Upper lobe of left lung (tissue), 6 donors: ENCODE measurements around the gene CLMN. TPM values are rescaled to one million over a fixed set of nuclear protein-coding genes. Genes with fewer than 3 reads are reported as not detected.

Source experiments
- ATAC-seq, 2 donors: fragments of 200-7000 bp; cut with Tn5 transposase; one replicate each; pipeline ENCODE4 v1.9.1; 2022; ENCODE audit warnings: mild to moderate bottlenecking in 2 of 2, moderate library complexity in 2 of 2; ENCODE audit not compliant: low FRiP score in 2 of 2
- DNase-seq, 2 donors: peaks; one replicate each; pipeline ENCODE4 v3.0.0-alpha.2; 2019 to 2020
- H3K27ac ChIP-seq, 4 donors: fragments of 200-600 bp; sonication (generic); one replicate each; pipeline ENCODE4 v1.5.1; 2016 to 2019
- H3K27me3 ChIP-seq, 4 donors: fragments of 200-600 bp; sonication (generic); one replicate each; pipeline ENCODE4 v1.5.1; 2017 to 2019
- H3K36me3 ChIP-seq, 4 donors: fragments of 200-600 bp; sonication (generic); one replicate each; pipeline ENCODE4 v1.5.1; 2016 to 2019
- H3K4me1 ChIP-seq, 4 donors: fragments of 200-600 bp; sonication (generic); one replicate each; pipeline ENCODE4 v1.5.1; 2018 to 2019
- H3K4me3 ChIP-seq, 4 donors: fragments of 200-600 bp; sonication (generic); one replicate each; pipeline ENCODE4 v1.5.1; 2017 to 2019; ENCODE audit warnings: mild to moderate bottlenecking in 2 of 4, moderate library complexity in 1 of 4
- H3K9me3 ChIP-seq, 4 donors: fragments of 200-600 bp; sonication (generic); one replicate each; pipeline ENCODE4 v1.5.1; 2018 to 2019
- EP300 ChIP-seq, 4 donors: sonication (generic); formaldehyde crosslinking; IDR thresholded peaks; one replicate each; pipeline ENCODE4 v1.5.1; 2017; ENCODE audit warnings: antibody characterized with exemption in 4 of 4, control low read depth in 2 of 4
- POLR2A ChIP-seq, 4 donors: fragments of 450-650 bp; IDR thresholded peaks; one replicate each; pipeline ENCODE4 v1.5.1; 2016 to 2017; ENCODE audit warnings: antibody characterized with exemption in 4 of 4, mild to moderate bottlenecking in 2 of 4
- POLR2AphosphoS5 ChIP-seq, 2 donors: sonication (generic); formaldehyde crosslinking; IDR thresholded peaks; one replicate each; pipeline ENCODE4 v1.5.1; 2017; ENCODE audit warnings: antibody characterized with exemption in 2 of 2
- WGBS, 2 donors: methylation state at CpG; one replicate each; pipeline ENCODE4 v1.1.5; 2017 to 2018; 5-methylcytosine and 5-hydroxymethylcytosine counted together
- total RNA-seq, 6 donors: library from RNA; depleted of rRNA in 4 of 6; stranded (reverse); fragments of >200 nt in 4 of 6; gene quantifications; one replicate each; pipeline versions ENCODE4 v1.1.0 to v1.2.1, GENCODE V29; 2016 to 2021
- TF ChIP-seq, protein P1 (sequence below), 6 experiments: fragments of 450-650 bp in 4 of 6; fragments of 200-600 bp in 2 of 6; sonication (generic) in 2 of 6; IDR thresholded peaks; one replicate each; pipeline ENCODE4 v1.5.1; 2016 to 2019; ENCODE audit warnings: antibody characterized with exemption in 6 of 6
- donor health status: DM: no; HTN: no; CAD: no; lungs with moderate emphysema.
- donor health status: DM: no; HTN: yes; CAD: no; lungs with severe emphysema.

CLMN gene
- total RNA-seq, 6 donors from 2014 or later: 9.7 to 35.5 (median 18.8) TPM

DNA sequence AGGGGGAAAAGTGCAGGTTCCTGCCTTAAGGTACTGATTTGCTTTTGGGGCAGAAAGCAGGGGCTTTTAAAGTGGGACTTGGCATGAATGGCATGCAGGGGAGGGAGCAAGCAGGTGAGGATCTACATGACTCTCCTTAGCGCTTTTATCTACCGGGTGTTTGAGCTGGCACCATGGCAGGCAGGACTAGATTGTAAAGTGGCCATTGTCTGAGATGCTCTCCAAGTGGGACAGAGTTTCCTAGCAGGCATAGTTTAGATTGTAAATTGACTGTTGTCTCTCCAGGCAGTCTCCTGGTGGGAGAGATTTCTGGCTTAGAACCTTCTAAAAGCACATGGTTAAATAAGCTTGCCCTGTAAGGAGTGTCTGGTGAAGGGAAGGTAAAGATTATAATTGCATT is 157.1 kb downstream of the CLMN start:
- Histone ChIP-seq H3K4me3 (no peak overlapping the region), H3K4me1 (peaks cover 5 to 12% (median 10%) of the 10 kb centered on the region in 4 donors)
- DNase-seq: no peak

GRCh38 chr14:95157327-95158189 is 162.2 kb downstream of the CLMN start, which contains the start of gene DICER1:
DICER1 (minus strand) TSS chr14:95157529; CDS start chr14:95133458, 24,071 bp downstream.
- Histone ChIP-seq H3K27ac (peak within 1 kb of the TSS; percentile 91 to 96 (median 93)), H3K36me3 (no peaks in the 10 kb centered on the region), H3K4me3 (peak within 1 kb of the TSS; percentile 66 to 88 (median 85)), H3K4me1 (peaks cover 26 to 35% (median 32%) of the 10 kb centered on the region in 4 donors), H3K27me3 (no peaks in the 10 kb centered on the region), H3K9me3 (no peaks in the 10 kb centered on the region)
- peak; percentile 93 to 99 for DNase-seq
- WGBS, 2 donors: 1% methylated on average over 15 to 18 of the region's 77 CpGs
- no peak for TF ChIP-seq EP300 (IDR thresholded peaks at IDR 0.05)
- TF ChIP-seq POLR2A (IDR thresholded peaks at IDR 0.05): peak in 2 of 4 donors; percentile 64 to 86
- TF ChIP-seq, protein P1, sequence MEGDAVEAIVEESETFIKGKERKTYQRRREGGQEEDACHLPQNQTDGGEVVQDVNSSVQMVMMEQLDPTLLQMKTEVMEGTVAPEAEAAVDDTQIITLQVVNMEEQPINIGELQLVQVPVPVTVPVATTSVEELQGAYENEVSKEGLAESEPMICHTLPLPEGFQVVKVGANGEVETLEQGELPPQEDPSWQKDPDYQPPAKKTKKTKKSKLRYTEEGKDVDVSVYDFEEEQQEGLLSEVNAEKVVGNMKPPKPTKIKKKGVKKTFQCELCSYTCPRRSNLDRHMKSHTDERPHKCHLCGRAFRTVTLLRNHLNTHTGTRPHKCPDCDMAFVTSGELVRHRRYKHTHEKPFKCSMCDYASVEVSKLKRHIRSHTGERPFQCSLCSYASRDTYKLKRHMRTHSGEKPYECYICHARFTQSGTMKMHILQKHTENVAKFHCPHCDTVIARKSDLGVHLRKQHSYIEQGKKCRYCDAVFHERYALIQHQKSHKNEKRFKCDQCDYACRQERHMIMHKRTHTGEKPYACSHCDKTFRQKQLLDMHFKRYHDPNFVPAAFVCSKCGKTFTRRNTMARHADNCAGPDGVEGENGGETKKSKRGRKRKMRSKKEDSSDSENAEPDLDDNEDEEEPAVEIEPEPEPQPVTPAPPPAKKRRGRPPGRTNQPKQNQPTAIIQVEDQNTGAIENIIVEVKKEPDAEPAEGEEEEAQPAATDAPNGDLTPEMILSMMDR (IDR thresholded peaks at IDR 0.05): no peak
- TF ChIP-seq POLR2AphosphoS5 (IDR thresholded peaks at IDR 0.05): peak; percentile 69 to 77
- ATAC-seq: peak; percentile 98 to 99

More for the DNA sequence above, 157.1 kb downstream of the CLMN start:
- TF ChIP-seq POLR2A (IDR thresholded peaks at IDR 0.05): no peak
- TF ChIP-seq POLR2AphosphoS5 (IDR thresholded peaks at IDR 0.05): no peak
- TF ChIP-seq, protein P1 (IDR thresholded peaks at IDR 0.05): no peak
- TF ChIP-seq EP300 (IDR thresholded peaks at IDR 0.05): no peak
- no peak for ATAC-seq
- WGBS, 2 donors: 59 to 76% methylated on average over 2 of the region's 2 CpGs
- H3K36me3 ChIP-seq: no peaks in the 10 kb centered on the region
- peaks cover 0 to 9% (median 0%) of the 10 kb centered on the region in 4 donors for H3K9me3 ChIP-seq
- peak overlapping the region in 1 of 4 donors; percentile 21 for H3K27ac ChIP-seq
- no peaks in the 10 kb centered on the region for H3K27me3 ChIP-seq

- TF ChIP-seq, protein P1 (IDR thresholded peaks at IDR 0.05): peak in 1 of 6 experiments; percentile 8
- TF ChIP-seq POLR2AphosphoS5 (IDR thresholded peaks at IDR 0.05): no peak
- H3K9me3 ChIP-seq: no peaks in the 10 kb centered on the region
- peak overlapping the region; percentile 91 to 96 (median 93) for H3K27ac ChIP-seq
- DNase-seq: no peak
- 0% methylated on average over 16 of the region's 50 CpGs; no CpG with 5 or more reads in 1 of the 2 donors for WGBS, 2 donors
- ATAC-seq: peak in 1 of 2 donors; percentile 73
- H3K4me1 ChIP-seq: peaks cover 26 to 40% (median 35%) of the 10 kb centered on the region in 4 donors
- no peaks in the 10 kb centered on the region for H3K27me3 ChIP-seq
- peak overlapping the region; percentile 66 to 88 (median 85) for H3K4me3 ChIP-seq
- H3K36me3 ChIP-seq: no peaks in the 10 kb centered on the region
Observed at GRCh38 chr14:95157048-95157326, 162.7 kb downstream of the CLMN start.

GRCh38 chr14:95156161-95157047 is 163.3 kb downstream of the CLMN start:
- DNase-seq: peak; percentile 59 to 91
- Histone ChIP-seq H3K4me3 (peak overlapping the region; percentile 66 to 88 (median 85)), H3K27me3 (no peaks in the 10 kb centered on the region), H3K9me3 (no peaks in the 10 kb centered on the region), H3K4me1 (peaks cover 26 to 46% (median 38%) of the 10 kb centered on the region in 4 donors), H3K27ac (peak overlapping the region; percentile 91 to 96 (median 93)), H3K36me3 (no peaks in the 10 kb centered on the region)
- 3 to 6% methylated on average over 11 to 20 of the region's 48 CpGs for WGBS, 2 donors
- TF ChIP-seq, protein P1 (IDR thresholded peaks at IDR 0.05): no peak
- TF ChIP-seq POLR2AphosphoS5 (IDR thresholded peaks at IDR 0.05): no peak
- TF ChIP-seq POLR2A (IDR thresholded peaks at IDR 0.05): no peak
- TF ChIP-seq EP300 (IDR thresholded peaks at IDR 0.05): no peak
- peak; percentile 23 to 24 for ATAC-seq
